ENCODE data around the gene NARS2.
"Not testable (repeated sequence)": the region's sequence is repeated elsewhere in the genome, so short reads cannot be mapped to it uniquely, and the experiment has no call there.

Gene NARS2

DNA sequence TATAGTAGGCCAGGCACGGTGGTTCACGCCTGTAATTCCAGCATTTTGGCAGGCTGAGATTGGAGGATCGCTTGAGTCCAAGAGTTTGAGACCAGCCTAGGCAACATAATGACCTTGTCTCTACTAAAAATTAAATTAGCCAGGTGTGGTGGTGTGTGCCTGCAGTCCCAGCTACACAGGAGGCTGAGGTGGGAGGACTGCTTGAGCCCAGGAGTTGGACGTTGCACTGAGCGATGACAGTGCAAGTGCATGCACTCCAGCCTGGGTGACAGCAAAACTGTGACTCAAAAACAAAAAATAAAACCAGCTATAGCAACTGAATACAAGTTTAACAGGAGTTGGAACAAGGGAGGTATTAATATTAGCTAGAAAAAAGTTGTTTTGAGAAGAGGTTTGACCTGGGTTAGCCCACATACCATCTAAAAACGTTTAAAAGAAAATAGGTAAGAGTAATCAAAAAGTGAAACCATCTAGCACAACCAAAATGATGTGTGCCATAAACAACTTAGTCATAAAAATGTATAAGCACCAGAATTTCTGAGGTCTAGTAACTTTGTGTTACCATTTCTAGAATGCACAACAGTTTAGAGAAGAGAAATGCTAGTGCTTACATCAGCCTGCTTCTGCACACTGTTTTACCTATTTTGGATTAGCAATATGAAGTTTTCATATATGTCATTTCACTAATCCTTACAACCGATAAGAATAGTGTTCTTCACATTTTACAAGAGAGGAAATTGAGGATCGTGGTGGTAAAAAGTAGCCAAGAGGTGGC lies 26.5 kb downstream of the NARS2 start:
- DNase-seq (ENCODE audit: extremely low read depth in 1 of 2, low read depth in 1 of 2): no peak

GRCh38 chr11:78542007-78542406 lies 32.7 kb downstream of the NARS2 start:
- no peak for DNase-seq (ENCODE audit: extremely low read depth in 1 of 2, low read depth in 1 of 2)

- no peak for DNase-seq (ENCODE audit: extremely low read depth in 1 of 2, low read depth in 1 of 2)
These were observed 33.1 kb downstream of the NARS2 start for GRCh38 chr11:78541537-78541936.

DNA sequence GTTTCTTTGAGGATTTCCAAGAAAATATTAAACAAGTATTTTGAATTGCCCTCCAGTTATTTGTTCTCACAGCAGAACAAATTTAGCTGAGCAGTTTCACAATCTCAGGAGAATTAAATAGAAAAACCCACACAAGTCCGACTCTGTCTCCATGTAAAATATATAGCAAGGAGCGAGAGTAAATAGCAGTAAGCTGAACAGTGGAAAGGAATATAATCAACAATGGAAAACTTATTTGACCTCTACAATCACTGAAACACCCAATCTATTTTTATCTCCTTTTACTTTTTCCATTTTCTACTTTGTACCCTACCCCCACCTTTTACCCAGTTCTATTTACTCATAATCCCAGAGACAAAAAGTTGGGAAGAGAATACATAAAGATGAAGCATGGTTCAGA lies 34.4 kb downstream of the NARS2 start:
- no peak for DNase-seq (ENCODE audit: extremely low read depth in 1 of 2, low read depth in 1 of 2)

DNA sequence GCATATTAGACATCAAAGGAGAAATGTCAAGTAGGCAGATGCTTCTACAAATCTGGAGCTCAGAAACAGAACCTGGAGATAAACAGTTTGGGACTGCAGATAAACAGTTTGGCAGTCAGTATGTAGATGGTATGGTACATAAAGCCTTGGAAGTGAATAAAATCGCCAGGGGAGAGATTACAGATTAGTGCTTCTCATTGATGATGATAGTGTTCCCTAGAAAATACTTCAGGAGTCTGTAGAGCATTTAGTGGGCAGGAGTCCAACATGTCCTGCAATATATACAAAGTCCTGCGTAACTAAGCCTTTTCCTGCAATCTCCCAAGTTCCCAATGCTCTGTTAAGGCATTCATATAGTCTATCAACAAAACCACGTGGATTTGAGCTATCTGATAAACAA lies 35.2 kb downstream of the NARS2 start:
- DNase-seq (ENCODE audit: extremely low read depth in 1 of 2, low read depth in 1 of 2): no peak

DNA sequence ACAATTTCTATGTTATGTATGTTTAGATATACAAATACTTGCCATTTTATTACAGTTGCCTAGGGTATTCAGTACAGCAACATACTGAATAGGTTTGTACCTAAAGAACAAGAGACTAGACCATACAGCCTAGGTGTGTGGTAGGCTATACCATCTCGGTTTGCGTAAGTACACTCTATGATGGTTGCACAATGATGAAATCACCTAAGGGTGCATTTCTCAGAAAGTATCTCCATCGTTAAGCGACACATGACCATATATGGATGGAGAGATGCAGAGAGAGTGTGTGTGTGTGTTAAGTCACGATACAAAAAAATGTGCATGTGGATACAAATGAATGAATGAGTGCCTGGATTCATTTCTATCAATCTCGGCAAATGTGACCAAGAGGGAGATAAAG lies 37.7 kb downstream of the NARS2 start:
- no peak for DNase-seq (ENCODE audit: extremely low read depth in 1 of 2, low read depth in 1 of 2)

- no peak for DNase-seq (ENCODE audit: extremely low read depth in 1 of 2, low read depth in 1 of 2)
These were observed 38.7 kb downstream of the NARS2 start for GRCh38 chr11:78535920-78536319.

GRCh38 chr11:78535027-78535426 lies 39.6 kb downstream of the NARS2 start:
- no peak for DNase-seq (ENCODE audit: extremely low read depth in 1 of 2, low read depth in 1 of 2)

DNA sequence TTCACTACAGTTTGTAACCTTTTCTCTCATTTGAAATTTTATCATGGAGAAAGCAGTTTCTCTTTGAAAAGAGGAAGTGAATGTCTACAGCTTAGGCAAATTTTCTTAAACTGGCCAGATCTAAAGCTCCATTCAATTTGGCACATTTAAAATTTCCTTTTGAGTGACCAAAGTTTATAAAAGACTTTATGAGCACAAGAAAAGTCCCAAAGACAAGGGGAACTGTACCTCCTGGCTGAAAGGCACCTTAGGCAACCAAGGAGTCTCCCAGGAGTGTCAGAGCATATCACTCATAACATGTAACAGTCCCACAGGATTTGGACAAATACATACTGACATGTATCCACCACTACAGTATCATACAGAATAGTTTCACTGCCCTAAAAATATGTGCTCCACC lies 41.3 kb downstream of the NARS2 start:
- DNase-seq (ENCODE audit: extremely low read depth in 1 of 2, low read depth in 1 of 2): no peak

DNA sequence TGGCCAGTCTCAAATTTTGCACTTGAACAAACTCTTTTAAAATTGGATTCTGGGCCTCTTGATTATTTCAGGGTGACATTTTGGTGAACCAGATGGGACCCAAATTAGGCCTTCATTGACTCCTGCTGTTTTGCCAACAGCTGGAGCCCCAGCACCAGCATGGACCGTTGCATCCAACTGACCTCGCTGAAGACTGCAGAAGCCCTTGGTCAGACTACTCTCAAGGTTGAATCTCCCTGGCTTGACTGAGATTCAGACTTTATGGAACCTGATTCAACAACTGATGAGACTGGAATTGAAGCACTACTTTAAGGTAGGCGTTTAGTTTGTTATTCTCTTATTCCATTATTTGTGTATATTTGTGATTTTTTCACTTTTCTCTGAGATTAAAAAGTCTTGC lies 41.7 kb downstream of the NARS2 start:
- DNase-seq (ENCODE audit: extremely low read depth in 1 of 2, low read depth in 1 of 2): no peak

- no peak for DNase-seq (ENCODE audit: extremely low read depth in 1 of 2, low read depth in 1 of 2)
These were observed 48.0 kb downstream of the NARS2 start for GRCh38 chr11:78526497-78527146.

- no peak for DNase-seq (ENCODE audit: extremely low read depth in 1 of 2, low read depth in 1 of 2)
These were observed 48.9 kb downstream of the NARS2 start for GRCh38 chr11:78525720-78526119.

GRCh38 chr11:78520230-78520629 lies 54.4 kb downstream of the NARS2 start:
- DNase-seq (ENCODE audit: extremely low read depth in 1 of 2, low read depth in 1 of 2): no peak

DNA sequence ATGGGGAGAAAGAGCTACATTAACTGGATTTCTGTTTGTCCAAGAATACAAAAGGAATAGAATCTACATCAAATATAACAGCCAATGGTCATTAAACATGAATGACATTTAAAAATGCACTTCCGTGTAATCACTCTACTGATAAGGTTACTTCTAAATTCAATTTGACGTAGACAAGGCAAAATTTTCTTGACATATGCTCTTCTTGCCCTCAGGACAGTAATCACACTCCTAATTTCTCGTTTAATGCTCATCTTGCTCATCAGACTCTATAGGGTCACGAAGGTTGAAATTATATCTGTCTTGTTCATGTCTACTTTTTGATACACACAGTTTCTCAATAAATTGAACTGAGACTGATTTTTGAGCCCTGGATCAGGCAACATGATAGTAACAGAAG lies 58.4 kb downstream of the NARS2 start:
- DNase-seq (ENCODE audit: extremely low read depth in 1 of 2, low read depth in 1 of 2): no peak

GRCh38 chr11:78514922-78515502 lies 59.7 kb downstream of the NARS2 start:
- no peak for DNase-seq (ENCODE audit: extremely low read depth in 1 of 2, low read depth in 1 of 2)

DNA sequence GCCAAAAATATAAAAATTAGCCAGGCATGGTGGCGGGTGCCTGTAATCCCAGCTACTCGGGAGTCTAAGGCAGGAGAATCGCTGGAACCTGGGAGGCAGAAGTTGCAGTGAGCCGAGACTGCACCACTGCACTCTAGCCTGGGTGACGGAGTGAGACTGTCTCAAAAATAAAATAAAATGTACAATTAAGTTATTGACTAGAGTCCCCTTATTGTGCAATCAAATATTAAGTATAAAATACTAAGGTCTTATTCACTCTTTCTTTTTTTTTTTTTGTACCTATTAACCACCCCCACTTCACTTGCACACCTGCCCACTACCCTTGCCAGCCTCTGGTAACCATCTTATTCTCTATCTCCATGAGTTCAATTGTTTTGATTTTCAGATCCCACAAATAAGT lies 61.6 kb downstream of the NARS2 start:
- DNase-seq (ENCODE audit: extremely low read depth in 1 of 2, low read depth in 1 of 2): not testable (repeated sequence)

GRCh38 chr11:78510597-78510996 lies 64.1 kb downstream of the NARS2 start:
- DNase-seq (ENCODE audit: extremely low read depth in 1 of 2, low read depth in 1 of 2): no peak

DNA sequence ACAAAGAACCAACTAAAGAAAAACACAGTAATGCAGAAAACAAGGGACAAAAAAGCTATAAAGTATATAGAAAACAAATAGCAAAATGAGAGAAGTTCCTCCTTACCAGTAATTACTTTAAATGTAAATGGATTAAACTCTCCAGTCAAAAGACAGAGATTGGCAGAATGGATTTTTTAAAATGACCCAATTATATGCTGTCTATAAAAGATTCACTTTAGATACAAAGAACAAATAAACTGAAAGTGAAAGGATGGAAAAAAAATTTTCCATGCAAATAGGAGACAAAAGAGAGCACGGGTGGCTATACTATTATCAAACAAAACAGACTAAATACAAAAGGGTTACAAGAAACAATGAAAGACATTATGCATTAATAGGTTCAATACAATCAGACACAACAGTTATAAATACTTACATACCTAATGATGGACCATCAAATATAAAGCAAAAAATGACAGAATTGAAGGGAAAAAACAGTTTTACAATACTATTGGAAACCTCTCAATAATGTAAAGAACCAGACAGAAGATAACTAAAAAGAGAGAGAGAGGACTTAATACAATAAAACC lies 64.6 kb downstream of the NARS2 start:
- DNase-seq (ENCODE audit: extremely low read depth in 1 of 2, low read depth in 1 of 2): no peak

DNA sequence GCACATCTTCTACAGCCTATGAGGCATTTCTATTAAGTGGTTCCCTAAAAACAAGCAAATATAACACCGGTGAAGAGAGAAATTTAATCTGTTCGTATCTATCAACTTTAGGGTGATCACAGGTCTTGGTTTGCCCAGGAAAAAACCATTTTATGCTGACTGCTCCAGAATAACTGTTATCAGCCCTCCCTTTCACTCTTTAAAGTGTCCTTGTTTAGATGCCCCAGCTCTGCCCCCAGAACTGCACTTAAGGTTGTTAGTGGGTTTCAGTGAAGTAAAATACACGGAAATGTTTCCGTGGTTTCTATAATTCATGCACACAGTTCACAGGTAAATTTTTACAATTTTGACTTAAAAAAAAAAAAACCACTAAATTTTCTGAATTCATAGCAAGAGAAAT lies 70.0 kb downstream of the NARS2 start:
- no peak for DNase-seq (ENCODE audit: extremely low read depth in 1 of 2, low read depth in 1 of 2)

DNA sequence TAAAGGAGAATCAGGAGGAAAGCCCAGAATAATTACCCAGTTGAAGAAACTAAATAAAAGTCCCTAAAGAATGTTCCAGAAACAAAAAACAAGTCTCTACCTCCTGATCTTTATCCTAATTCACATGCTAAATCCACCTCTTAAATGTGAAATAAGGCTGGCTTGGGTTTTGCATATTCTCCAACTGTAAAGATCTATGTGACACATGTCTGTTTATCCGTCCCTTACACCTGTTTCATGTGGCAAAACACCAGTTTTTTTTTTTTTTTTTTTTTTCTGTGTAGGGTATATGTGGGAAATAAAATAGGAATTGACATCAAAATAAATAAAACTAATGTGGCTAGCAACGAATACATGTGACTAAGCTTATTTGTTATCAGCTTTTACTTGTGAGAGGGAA lies 70.5 kb downstream of the NARS2 start:
- no peak for DNase-seq (ENCODE audit: extremely low read depth in 1 of 2, low read depth in 1 of 2)

DNA sequence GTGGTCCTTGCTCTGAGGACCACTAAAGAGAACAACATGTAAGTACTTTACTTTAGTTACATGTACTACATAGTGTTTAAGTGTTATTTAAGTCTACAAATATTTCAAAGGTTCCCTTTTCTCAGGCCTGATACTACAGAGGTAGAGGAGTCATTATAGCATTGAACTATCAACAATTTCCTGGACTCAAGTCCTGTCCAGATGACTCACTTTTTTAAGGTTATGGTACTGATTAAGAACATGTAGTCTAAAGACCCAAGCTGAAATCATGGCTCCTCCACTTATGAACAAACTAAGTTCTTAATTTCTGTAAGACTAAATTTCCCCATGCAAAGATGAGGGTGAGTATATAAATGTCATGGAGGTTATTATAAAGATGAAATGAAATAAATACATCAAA lies 74.7 kb downstream of the NARS2 start:
- no peak for DNase-seq (ENCODE audit: extremely low read depth in 1 of 2, low read depth in 1 of 2)

DNA sequence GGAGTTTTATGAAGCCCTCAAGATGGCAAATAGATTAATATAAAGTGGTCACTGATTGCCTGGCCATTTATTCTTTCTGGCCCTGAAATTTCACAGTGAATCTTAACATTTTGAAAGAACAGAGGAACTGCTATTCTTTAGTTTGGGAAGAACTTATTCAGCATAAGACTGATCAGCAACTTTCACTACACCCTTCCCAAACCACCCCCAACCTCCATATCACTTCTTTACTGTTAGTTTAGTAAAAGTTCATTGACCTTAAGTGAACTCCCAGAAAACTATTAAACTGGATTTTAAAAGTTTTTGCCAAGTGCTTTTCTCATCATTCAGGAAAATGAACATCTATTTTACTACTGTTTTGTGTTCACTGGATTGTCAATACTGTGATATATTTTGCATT lies 77.4 kb downstream of the NARS2 start:
- DNase-seq (ENCODE audit: extremely low read depth in 1 of 2, low read depth in 1 of 2): no peak
